Endodermal cell (in vitro differentiated cells): ENCODE measurements around the gene TNFSF13. TPM values are rescaled to one million over a fixed set of nuclear protein-coding genes. Genes with fewer than 3 reads are reported as not detected.

Experiments used
- DNase-seq: peaks from one replicate; pipeline ENCODE4 v3.0.0-alpha.2; 2017
- H3K27ac ChIP-seq: 2 replicates; pipeline ENCODE4 v1.5.1; 2013; ENCODE audit warnings: mild to moderate bottlenecking, low read depth, low read length, moderate library complexity
- H3K27me3 ChIP-seq: 2 replicates; pipeline ENCODE4 v1.6.1; 2013; ENCODE audit warnings: mild to moderate bottlenecking, low read length, moderate library complexity; ENCODE audit not compliant: insufficient read depth, control insufficient read depth, poor library complexity, severe bottlenecking
- H3K36me3 ChIP-seq: 2 replicates; pipeline ENCODE4 v1.7.0; 2013; ENCODE audit warnings: mild to moderate bottlenecking, low read length, moderate library complexity; ENCODE audit not compliant: control insufficient read depth, insufficient read depth
- H3K4me1 ChIP-seq: one replicate; pipeline ENCODE4 v1.7.0; 2013; ENCODE audit warnings: low read length; ENCODE audit not compliant: control insufficient read depth, insufficient read depth
- H3K4me3 ChIP-seq: 2 replicates; pipeline ENCODE4 v1.5.1; 2013; ENCODE audit warnings: mild to moderate bottlenecking, low read length, moderate library complexity
- H3K9ac ChIP-seq: 2 replicates; pipeline ENCODE4 v1.6.1; 2013; ENCODE audit warnings: mild to moderate bottlenecking, low read length, moderate library complexity; ENCODE audit not compliant: poor library complexity, severe bottlenecking; ENCODE audit errors: extremely low read depth
- H3K9me3 ChIP-seq: 2 replicates; pipeline ENCODE4 v1.6.1; 2013; ENCODE audit warnings: mild to moderate bottlenecking, low read length, moderate library complexity; ENCODE audit not compliant: control insufficient read depth
- H3K27ac Mint-ChIP-seq: 2 replicates; pipeline ENCODE4 v1.8.0; 2020; ENCODE audit warnings: mixed read lengths
- H3K27me3 Mint-ChIP-seq: 2 replicates; pipeline ENCODE4 v1.8.0; 2021; ENCODE audit warnings: mild to moderate bottlenecking, mixed read lengths; ENCODE audit not compliant: insufficient read depth
- H3K36me3 Mint-ChIP-seq: 2 replicates; pipeline ENCODE4 v1.8.0; 2020; ENCODE audit warnings: low read depth, mixed read lengths
- H3K4me1 Mint-ChIP-seq: 2 replicates; pipeline ENCODE4 v1.8.0; 2020; ENCODE audit warnings: mixed read lengths
- H3K4me3 Mint-ChIP-seq: 2 replicates; pipeline ENCODE4 v1.8.0; 2020; ENCODE audit warnings: mild to moderate bottlenecking, moderate library complexity, mixed read lengths
- H3K9me3 Mint-ChIP-seq: 2 replicates; pipeline ENCODE4 v1.8.0; 2020; ENCODE audit warnings: mild to moderate bottlenecking, mixed read lengths
- WGBS, 2 experiments: methylation state at CpG; one replicate each; pipeline versions ENCODE4 v1.1.5 to v1.1.7; 2013; ENCODE audit warnings: missing lambda C conversion rate in 2 of 2, mixed read lengths in 1 of 2; ENCODE audit not compliant: insufficient coverage in 1 of 2, insufficient read length in 1 of 2; 5-methylcytosine and 5-hydroxymethylcytosine counted together
- total RNA-seq, 2 donors: library from RNA; stranded (reverse); fragmentation: NEBNext Ultra II Directional in 1 of 2; extraction: Animal tissue kit (Norgen Biotek cat#: 25700) in 1 of 2; gene quantifications; 2 replicates in 1 of 2; 3 replicates in 1 of 2; pipeline ENCODE4 v1.2.1, GENCODE V29; 2021
- TF ChIP-seq, protein P1 (sequence below): fragments of 200-600 bp; sonication (generic); conservative IDR thresholded peaks from 2 replicates; pipeline ENCODE4 v1.5.0; 2021; ENCODE audit warnings: antibody characterized with exemption, mild to moderate bottlenecking

Gene TNFSF13
- total RNA-seq, 2 donors from 2014 or later, result 1.7 to 3.0 TPM

DNA sequence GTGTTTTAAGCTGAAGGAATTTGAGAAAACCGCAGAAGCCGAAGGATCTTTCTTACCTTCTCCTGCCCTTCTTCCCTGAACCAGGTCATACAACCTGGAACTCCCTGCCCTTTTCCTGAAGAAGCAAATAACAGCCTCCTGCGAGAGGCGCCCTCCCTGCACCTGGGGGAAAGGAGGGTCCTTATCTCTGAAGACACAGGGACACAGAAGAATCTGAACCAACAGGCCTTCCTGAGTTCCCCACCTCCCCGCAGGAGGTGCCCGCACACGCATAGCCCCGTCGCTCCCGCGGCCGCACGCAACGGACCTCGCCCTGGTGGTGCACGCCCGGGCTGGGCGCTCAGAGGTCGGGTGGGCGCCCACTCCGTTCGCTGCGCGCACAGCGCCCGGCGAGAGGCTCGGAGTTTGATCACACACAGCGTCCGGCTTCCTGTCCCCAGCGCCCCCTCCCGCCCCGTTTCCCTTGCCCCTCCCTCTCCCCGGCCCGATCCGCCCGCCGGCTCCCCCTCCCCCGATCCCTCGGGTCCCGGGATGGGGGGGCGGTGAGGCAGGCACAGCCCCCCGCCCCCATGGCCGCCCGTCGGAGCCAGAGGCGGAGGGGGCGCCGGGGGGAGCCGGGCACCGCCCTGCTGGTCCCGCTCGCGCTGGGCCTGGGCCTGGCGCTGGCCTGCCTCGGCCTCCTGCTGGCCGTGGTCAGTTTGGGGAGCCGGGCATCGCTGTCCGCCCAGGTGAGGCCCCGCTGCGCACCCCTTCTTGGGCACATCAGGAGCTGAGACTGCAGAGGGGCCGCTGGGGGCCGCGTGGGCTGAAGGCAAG, 9.8 kb upstream of the TNFSF13 start, which contains the start of gene TNFSF12:
TSS of gene TNFSF12 (plus strand) at position 474 of the 816 bp plus-strand sequence. CDS start at position 570, 96 bp downstream.
- Mint-ChIP-seq H3K4me3 (peak within 1 kb of the TSS; percentile 69), H3K4me1 (peaks cover 3% of the 10 kb centered on the region), H3K36me3 (no peaks in the 10 kb centered on the region), H3K27ac (no peak within 1 kb of the TSS), H3K27me3 (peaks cover 15% of the 10 kb centered on the region), H3K9me3 (no peaks in the 10 kb centered on the region)
- H3K9me3 ChIP-seq, result no peaks in the 10 kb centered on the region
- no peaks in the 10 kb centered on the region for H3K36me3 ChIP-seq
- H3K9ac ChIP-seq, result peak within 1 kb of the TSS; percentile 38
- H3K4me1 ChIP-seq, result no peaks in the 10 kb centered on the region
- no peaks in the 10 kb centered on the region for H3K27me3 ChIP-seq
- WGBS, 2 experiments, result 6 to 14% methylated on average over 17 to 63 of the region's 65 CpGs
- peak within 1 kb of the TSS; percentile 84 for H3K4me3 ChIP-seq
- peak; percentile 85 for DNase-seq
- H3K27ac ChIP-seq, result no peak within 1 kb of the TSS
- TF ChIP-seq, protein P1, sequence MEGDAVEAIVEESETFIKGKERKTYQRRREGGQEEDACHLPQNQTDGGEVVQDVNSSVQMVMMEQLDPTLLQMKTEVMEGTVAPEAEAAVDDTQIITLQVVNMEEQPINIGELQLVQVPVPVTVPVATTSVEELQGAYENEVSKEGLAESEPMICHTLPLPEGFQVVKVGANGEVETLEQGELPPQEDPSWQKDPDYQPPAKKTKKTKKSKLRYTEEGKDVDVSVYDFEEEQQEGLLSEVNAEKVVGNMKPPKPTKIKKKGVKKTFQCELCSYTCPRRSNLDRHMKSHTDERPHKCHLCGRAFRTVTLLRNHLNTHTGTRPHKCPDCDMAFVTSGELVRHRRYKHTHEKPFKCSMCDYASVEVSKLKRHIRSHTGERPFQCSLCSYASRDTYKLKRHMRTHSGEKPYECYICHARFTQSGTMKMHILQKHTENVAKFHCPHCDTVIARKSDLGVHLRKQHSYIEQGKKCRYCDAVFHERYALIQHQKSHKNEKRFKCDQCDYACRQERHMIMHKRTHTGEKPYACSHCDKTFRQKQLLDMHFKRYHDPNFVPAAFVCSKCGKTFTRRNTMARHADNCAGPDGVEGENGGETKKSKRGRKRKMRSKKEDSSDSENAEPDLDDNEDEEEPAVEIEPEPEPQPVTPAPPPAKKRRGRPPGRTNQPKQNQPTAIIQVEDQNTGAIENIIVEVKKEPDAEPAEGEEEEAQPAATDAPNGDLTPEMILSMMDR, result peak; percentile 39

DNA sequence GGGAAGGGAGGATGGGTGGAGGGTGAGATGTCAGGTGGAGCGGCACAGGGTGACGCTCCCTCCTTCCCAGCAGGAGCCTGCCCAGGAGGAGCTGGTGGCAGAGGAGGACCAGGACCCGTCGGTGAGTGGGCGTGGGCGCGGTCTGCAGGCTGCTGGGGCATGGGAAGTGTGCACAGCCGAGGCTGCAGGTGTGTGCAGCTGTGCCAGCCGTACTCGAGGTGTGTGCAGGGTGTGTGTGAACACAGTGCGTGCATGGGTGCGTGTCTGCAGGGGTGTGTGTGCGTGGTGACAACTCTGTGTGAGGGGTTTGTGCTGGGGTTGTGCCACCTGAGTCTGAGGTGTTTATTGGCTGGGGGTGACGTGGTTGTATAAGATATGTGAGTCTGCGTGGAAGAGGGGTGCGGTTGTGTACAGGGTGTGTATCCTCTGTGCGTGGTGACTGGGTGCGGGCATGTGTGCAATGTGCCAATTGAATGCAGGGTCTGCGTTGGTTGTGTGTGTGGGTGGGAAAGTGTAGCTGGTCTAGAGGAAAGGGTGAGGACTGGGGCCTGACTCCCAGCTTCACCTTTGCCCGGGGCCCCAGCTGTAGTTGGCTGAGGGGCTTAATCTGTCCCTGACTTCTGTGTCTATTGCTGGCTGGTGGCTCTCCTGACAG, 9.0 kb upstream of the TNFSF13 start:
- H3K27ac ChIP-seq, result no peak overlapping the region
- no peaks in the 10 kb centered on the region for H3K9me3 ChIP-seq
- TF ChIP-seq, protein P1, result no peak
- no peak overlapping the region for H3K9ac ChIP-seq
- Mint-ChIP-seq H3K27ac (no peak overlapping the region), H3K4me1 (peaks cover 3% of the 10 kb centered on the region), H3K36me3 (no peaks in the 10 kb centered on the region), H3K4me3 (peak overlapping the region; percentile 69), H3K9me3 (no peaks in the 10 kb centered on the region), H3K27me3 (peaks cover 10% of the 10 kb centered on the region)
- DNase-seq, result no peak
- H3K4me1 ChIP-seq, result no peaks in the 10 kb centered on the region
- WGBS, 2 experiments, result 84 to 86% methylated on average over 9 to 20 of the region's 20 CpGs
- no peaks in the 10 kb centered on the region for H3K36me3 ChIP-seq
- no peak overlapping the region for H3K4me3 ChIP-seq
- no peaks in the 10 kb centered on the region for H3K27me3 ChIP-seq

DNA sequence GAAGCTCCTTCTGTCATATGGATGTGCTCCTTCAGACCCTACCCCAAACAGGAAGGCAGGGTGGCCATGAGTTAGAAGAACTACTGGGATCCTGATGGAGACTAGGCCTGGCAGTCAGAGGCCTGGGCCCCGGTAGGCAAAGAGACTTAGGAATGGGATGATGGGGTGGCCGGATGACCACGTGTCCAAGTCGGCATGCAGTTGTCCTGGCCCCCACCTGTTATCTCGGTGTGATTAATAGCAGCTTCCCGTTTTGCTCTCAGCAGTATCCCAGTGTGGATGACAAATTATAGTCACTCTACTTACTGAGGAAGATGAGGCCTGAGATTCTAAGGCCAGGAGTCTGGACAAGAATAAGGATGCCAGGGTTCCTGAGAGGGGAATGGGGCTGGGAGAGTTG, 8.2 kb upstream of the TNFSF13 start:
- no peaks in the 10 kb centered on the region for H3K27me3 ChIP-seq
- H3K36me3 Mint-ChIP-seq, result no peaks in the 10 kb centered on the region
- no peak overlapping the region for H3K27ac ChIP-seq
- no peaks in the 10 kb centered on the region for H3K4me1 ChIP-seq
- no peaks in the 10 kb centered on the region for H3K9me3 Mint-ChIP-seq
- H3K4me1 Mint-ChIP-seq, result peaks cover 3% of the 10 kb centered on the region
- 88 to 100% methylated on average over 4 to 6 of the region's 6 CpGs for WGBS, 2 experiments
- H3K36me3 ChIP-seq, result no peaks in the 10 kb centered on the region
- peaks cover 10% of the 10 kb centered on the region for H3K27me3 Mint-ChIP-seq
- no peak overlapping the region for H3K27ac Mint-ChIP-seq
- H3K4me3 ChIP-seq, result no peak overlapping the region
- no peak overlapping the region for H3K9ac ChIP-seq
- no peak for DNase-seq
- H3K9me3 ChIP-seq, result no peaks in the 10 kb centered on the region
- H3K4me3 Mint-ChIP-seq, result no peak overlapping the region
- TF ChIP-seq, protein P1, result no peak
